ENCODE data around the gene CDK5R2.
"Not testable (repeated sequence)": the region's sequence is repeated elsewhere in the genome, so short reads cannot be mapped to it uniquely, and the experiment has no call there.

CDK5R2 gene

DNA sequence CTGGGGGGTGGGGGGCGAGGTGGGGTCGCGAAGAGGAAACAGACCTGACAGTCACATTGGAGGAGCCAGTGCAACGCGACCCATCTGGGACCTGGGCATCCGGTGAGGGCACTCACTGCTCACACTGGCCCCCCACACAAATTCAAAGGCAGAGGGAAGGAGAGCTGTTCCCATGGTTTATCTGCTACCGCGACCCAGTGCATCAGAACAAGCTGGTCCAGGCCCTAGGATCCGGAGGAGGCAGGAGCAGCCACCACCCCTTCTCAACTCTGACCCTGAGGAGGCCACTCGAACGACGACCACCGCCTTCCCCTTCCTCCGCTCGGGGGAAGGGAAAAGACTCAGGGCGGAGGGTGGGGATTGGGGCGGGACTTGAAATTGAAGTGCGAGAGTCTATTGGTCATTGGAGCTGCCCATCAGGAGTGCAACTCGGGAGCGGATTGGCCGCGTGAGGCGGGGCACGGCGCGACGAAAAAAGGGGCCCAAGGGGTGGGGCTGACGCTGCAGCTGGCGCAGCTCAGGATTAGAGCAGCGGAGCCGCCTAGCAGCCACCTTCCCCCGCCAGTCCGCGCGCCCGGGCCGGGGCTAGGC is at the start of gene CDK5R2:
Gene CDK5R2, plus strand, starts transcription at position 526 of the 591 bp plus-strand sequence. CDS start 155 bp downstream, outside the sequence.
- DNase-seq = no peak

DNA sequence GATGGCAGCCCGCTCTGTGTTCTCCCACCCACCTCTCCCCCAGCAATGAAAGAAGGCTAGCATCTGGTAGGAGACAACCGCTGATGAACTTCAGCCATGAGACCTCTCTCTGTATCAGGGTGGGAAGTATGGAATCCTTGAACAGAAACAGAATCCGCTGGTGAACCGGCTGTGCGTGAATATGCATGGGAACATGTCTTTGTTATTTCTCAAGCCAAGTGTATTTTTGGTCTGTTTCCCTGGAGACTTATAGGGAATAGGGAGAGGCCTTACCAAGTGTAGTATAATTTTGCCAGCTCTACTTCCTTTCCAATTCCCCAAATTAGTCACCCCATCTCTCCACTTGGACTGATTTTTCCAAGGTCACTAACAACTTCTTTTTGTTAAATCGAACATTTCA is 48.7 kb upstream of the CDK5R2 start:
- DNase-seq = no peak

DNA sequence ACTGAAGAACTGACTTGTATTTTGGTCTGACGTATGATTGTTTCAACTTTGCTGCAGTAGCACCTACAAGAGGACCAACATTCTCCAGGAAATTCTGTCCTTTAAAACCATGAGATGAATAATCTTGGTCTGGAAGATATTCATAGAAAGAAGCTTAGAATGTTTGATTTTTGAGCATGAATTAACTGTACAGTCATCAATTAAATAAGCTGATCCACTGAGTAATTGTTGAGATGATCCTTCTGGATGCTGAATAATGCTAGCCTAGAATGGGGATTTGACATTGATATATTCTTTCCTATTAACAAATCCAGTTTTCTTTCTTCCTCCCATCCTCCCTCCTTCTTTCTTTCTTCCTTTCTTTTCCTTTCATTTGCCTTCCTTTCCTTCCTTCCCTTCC is 39.0 kb upstream of the CDK5R2 start:
- DNase-seq = no peak

DNA sequence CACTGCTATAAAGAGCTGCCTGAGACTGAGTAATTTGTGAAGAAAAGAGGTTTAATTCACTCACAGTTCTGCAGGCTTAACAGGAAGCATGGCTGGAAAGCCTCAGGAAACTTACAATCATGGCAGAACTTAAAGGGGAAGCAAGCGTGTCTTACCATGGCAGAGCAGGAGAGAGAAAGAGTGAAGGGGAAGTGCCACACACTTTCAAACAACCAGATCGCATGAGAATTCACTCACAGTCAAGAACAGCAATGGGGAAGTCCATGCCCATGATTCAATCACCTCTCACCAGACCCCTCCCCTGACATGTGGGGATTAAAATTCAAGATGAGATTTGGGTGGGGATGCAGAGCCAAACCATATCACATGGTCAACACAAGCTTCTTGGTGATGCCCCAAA is 34.7 kb upstream of the CDK5R2 start:
- no peak for DNase-seq

DNA sequence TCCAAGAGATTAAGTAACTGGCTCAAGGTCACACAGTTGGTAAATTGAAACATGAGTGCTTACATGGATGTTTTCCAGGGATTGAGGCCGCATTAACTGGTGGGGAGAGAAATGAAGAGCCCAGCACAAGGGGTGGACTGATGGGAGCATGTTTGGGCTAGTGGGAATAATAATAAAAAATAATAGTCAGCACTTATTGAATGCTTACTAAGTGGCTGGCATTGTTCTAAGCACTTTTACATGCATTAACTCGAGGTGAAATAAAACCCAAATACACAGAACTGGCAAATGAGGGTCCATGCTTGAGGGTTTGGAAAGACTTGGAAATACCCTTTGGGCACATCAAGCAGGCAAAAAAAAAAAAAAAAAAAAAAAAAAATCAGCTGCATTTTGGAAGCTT is 34.0 kb upstream of the CDK5R2 start:
- no peak for DNase-seq

DNA sequence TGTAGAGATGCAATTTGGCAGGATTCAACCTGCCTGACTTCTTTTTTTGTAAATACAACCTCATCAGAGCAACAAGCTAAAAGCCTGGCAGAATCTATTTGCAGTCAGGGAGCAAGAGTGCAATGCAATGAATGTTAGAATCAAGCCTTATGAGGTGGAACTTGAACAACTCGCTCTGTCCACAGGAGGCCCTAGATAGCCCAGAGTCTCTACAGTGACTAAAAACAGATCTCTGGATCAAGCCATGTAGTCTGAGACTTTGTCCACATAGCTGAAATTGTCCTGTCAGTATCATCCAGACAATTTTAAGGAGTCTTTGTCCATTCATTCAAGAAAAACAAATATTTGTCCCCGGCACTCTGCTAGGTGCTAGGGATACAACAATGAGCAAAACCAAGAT is 32.0 kb upstream of the CDK5R2 start:
- no peak for DNase-seq

DNA sequence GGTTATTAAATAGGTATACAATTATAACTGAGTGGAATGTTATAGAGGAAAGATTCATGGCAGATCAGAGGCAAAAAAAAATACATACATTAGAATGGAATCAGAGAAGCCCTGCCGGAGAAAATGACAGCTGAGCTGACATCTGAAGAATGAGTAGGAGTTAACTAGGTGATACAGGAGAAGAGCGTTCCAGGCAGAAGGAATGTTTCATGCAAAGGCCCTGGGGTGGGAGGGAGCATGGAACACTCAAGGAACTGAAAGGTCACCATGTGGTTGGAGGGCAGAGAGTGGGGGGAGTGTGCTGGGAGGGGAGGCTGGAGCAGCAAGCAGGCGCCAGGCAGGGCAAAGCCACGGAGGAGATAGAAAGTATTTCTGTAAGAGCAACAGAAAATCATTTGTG is 31.6 kb upstream of the CDK5R2 start:
- DNase-seq = no peak

DNA sequence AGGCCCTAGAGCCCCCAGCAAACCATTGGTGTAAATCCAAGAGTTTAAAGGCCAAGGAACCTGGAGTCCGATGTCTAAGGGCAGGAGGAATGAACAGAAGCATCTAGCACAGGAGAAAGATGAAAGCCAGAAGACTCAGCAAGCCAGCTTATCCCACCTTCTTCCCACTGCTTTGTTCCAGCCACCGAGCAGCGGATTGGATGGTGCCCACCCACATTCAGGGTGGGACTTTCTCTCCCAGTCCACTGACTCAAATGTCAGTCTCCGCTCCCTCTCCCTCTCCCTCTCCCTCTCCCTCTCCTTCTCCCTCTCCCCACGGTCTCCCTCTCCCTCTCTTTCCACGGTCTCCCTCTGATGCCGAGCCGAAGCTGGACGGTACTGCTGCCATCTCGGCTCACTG is 29.0 kb upstream of the CDK5R2 start:
- not testable (repeated sequence) for DNase-seq

DNA sequence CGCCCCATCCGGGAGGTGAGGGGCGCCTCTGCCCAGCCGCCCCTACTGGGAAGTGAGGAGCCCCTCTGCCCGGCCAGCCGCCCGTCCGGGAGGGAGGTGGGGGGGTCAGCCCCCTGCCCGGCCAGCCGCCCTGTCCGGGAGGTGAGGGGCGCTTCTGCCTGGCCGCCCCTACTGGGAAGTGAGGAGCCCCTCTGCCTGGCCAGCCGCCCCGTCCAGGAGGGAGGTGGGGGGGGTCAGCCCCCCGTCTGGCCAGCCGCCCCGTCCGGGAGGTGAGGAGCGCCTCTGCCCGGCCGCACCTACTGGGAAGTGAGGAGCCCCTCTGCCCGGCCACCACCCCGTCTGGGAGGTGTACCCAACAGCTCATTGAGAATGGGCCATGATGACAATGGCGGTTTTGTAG is 27.7 kb upstream of the CDK5R2 start:
- not testable (repeated sequence) for DNase-seq

DNA sequence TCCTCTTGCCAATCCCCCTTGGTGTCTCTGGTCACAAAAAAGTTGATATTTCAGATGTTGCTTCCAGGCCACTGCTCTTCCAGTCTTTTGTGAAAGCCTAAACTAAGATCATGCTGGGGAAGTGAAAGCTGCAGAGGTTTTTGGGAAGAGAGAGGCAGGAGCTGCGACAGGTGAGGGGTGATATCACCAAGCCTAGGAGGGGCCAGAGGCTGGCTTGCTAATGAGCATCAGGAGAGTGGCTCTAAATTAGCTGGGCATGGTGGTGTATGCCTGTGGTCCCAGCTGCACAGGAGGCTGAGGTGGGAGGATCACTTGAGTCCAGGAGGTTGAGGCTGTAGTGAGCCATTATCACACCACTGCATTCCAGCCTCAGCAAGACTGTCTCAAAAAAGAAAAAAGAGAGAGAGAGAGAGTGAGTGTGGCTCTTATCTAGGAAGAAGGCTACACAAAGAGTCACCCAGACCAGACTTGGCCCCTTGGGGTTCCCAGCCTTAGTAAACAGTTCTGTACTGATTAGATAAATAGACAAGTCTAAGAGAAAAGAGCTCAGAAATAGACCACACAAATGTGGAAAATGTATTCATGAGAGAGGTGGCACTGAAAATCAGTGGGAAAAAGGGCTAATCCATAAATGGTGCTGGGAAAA is 14.6 kb upstream of the CDK5R2 start:
- DNase-seq = no peak

DNA sequence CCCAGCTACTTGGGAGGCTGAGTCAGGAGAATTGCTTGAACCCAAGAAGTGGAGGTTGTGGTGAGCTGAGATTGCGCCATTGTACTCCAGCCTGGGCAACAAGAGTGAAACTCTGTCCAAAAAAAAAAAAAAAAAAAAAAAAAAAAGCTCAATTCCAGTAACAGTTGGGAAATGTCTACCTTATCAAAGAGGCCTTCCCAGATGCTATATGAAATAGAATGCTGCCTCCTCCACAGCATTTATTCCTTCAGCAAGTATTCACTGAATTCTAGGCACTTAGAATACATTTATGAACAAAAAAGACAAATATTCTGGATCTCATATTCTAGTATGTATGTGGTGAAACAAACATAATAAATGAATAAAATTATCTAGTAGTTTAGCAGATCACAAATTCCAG is 12.8 kb upstream of the CDK5R2 start:
- no peak for DNase-seq

DNA sequence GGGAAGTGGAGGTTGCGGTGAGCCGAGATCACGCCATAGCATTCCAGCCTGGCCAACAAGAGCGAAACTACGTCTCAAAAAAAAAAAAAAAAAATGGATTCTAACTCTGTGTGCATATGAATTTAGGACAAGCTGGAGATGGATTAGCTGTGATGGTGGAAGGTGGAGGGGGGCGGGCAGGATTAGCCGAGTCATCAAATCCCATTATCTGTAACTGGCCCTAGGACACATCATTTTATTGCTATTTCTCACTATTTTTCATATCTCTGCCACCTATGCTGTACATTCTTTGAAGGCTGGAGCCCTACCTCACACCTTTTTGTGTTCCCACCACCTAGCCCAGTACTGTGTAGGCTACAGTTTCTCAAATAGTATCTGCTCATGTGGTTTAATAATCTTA is 7.3 kb upstream of the CDK5R2 start:
- no peak for DNase-seq

DNA sequence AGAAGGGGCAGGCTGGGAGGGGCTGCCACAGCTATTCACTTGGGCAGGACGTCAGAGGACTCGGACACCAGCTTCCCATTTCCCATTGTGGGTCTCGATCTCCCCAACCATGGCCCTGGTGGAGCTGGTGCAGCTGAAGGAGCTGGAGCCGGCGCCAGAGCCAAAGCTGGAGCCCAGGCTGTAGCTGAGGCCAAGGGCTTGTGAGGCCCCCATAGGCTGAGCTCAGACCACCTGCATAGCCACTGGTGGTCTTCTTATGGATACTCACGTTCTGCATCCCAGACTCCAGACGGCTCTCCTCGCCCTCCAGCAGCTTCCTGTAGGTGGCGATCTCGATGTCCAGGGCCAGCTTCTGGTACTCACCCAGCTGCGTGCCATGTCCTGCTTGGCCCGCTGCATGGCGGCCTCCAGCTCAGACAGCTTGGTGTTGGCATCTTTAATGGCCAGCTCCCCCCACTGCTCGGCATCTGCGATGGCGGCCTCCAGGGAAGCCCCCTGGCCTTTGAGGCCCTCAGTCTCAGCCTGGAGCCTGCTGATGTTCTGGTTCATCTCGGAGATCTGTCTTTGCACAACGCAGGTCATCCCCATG is 6.0 kb upstream of the CDK5R2 start:
- DNase-seq = no peak

DNA sequence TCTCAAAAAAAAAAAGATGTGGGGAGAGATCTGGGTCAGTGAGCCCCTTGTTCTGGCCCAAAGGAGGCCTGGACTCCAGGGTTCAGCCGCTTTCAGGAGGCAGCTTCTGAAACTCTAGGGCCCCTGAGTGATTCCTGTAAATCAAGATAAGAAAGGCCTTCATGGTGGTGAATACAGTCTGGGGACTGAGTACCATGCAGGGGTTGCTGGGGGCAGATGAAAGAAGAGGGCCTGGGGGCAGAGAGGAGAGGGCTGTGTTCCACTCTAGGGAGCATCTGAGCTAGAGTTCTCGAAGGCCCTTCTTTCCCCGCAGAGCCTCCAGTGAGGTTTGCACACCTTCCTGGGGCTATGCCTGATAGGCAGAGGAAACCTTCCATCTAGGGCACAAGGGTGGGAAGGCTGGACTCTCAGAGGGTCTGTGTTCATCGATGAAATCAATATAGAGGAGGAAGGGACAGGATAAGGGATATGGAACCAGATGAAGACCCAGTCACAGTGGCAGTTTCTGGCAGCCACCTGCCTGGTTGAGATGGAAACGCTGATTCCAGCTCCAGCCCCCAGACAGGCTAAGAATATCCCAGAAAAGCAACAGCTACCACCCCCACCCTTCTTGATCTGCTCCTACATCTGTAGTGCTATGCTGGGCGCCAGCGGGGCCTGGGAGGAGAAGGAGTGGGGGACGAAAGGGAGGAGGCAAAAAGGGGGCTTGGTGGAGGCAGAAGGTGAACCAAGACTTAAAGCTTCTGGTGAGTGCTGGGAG is 4.7 kb upstream of the CDK5R2 start:
- no peak for DNase-seq

DNA sequence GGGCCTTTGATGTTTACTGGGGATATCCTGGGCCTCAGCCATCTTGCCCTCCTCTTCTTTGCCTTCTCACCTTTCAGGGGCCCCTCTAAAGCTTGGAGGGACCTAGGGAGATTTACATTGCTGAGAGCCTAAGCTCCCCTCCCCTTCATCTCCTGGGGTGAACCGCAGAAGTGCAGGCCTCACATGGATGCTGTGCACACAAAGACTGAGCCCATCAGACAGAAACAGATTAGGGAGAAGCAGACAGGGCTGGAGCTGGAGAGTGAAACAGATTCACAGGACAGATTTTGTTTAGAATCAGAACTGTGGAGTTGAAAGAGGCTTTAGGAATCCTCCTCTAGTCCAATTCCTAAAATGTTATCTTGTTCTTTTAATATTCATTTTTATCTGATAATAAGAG is 3.4 kb upstream of the CDK5R2 start:
- no peak for DNase-seq

DNA sequence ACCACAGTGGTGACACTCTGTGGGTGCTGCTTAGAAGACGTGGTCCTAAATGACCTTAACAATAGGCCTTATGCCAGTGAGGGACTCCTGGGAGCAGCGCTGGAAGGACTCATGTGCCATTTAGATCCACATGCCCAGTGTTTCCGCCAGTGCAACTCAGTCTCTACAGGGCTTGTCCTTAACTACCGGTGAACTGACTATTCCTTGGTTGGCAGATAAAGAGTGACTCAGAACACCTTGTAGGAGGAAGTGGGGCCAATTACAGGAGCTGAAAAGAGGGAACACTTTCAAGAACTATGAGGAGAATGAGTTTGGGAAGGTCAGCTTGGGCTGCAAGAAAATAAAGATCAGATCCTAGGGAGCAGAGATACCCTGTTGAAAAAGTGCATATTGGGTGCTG is 1.8 kb upstream of the CDK5R2 start:
- DNase-seq = no peak

DNA sequence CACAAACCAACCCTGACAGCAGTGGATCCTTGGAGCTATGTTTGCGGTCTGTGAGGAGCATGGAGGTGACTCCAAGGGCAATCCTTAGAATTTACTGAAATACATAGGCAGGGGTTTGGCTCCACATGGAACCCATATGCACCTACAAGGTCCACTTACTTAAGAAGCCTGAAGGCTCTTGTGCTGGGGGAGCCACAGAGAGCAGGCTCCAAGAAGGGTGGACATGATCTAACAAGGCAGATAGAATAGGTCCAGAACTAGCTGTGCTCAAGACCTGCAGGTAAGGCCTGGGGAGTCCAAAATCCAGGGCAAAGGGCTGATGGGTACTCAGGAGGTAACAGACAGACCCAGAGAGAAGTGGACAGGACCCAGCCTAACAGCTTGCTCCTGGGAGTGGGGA is 1.2 kb upstream of the CDK5R2 start:
- no peak for DNase-seq

DNA sequence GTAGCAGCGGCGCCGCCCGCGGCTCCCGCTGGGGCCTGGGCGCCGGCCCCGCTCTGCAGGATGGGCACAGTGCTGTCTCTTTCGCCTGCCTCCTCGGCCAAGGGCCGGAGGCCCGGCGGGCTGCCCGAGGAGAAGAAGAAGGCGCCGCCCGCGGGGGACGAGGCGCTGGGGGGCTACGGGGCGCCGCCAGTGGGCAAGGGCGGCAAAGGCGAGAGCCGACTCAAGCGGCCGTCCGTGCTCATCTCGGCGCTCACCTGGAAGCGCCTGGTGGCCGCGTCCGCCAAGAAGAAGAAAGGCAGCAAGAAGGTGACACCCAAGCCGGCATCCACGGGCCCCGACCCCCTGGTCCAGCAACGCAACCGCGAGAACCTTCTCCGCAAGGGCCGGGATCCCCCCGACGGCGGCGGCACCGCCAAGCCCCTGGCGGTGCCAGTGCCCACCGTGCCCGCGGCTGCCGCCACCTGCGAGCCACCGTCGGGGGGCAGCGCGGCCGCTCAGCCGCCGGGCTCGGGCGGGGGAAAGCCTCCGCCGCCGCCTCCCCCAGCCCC is 369 bp downstream of the CDK5R2 start:
- no peak for DNase-seq

DNA sequence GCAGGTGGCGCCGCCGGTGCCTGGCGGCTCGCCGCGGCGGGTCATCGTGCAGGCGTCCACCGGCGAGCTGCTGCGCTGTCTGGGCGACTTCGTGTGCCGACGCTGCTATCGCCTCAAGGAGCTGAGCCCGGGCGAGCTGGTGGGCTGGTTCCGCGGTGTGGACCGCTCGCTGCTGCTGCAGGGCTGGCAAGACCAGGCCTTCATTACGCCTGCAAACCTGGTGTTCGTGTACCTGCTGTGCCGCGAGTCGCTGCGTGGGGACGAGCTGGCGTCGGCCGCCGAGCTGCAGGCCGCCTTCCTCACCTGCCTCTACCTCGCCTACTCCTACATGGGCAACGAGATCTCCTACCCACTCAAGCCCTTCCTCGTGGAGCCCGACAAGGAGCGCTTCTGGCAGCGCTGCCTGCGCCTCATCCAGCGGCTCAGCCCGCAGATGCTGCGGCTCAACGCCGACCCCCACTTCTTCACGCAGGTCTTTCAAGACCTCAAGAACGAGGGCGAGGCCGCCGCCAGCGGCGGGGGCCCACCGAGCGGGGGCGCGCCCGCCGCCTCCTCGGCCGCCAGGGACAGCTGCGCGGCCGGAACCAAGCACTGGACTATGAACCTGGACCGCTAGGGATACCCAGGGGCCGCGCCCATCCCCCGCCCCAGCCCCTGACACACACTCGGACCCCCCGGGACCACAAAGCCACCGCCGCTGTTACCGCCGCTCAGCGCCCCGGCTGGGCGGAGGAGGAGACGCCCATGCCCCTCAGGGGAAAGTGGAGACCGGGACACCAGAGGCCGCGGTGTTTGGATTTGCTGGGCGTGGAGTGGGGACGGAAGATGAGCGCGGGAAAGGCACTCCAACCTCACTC is 1.1 kb downstream of the CDK5R2 start:
- DNase-seq = no peak

DNA sequence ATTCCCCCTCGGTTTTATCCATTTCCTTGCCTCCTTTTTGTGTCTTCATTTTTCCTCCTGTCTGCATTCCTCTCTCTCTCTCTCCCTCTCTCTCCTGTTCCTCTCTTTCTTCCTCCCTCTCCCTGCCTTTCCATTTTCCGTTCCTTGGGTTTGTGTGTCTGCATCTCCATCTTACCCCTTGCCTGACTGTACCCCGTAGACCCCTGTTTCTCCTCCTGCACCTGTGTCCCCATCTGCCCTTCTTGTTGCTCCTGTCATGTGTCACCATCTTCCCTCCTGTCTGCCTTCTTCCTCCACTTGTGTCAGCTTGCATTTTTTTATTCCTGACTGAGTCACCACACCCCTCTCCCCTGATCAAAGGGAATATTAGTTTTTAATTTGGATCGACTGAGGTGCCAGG is 1.8 kb downstream of the CDK5R2 start:
- DNase-seq = no peak

DNA sequence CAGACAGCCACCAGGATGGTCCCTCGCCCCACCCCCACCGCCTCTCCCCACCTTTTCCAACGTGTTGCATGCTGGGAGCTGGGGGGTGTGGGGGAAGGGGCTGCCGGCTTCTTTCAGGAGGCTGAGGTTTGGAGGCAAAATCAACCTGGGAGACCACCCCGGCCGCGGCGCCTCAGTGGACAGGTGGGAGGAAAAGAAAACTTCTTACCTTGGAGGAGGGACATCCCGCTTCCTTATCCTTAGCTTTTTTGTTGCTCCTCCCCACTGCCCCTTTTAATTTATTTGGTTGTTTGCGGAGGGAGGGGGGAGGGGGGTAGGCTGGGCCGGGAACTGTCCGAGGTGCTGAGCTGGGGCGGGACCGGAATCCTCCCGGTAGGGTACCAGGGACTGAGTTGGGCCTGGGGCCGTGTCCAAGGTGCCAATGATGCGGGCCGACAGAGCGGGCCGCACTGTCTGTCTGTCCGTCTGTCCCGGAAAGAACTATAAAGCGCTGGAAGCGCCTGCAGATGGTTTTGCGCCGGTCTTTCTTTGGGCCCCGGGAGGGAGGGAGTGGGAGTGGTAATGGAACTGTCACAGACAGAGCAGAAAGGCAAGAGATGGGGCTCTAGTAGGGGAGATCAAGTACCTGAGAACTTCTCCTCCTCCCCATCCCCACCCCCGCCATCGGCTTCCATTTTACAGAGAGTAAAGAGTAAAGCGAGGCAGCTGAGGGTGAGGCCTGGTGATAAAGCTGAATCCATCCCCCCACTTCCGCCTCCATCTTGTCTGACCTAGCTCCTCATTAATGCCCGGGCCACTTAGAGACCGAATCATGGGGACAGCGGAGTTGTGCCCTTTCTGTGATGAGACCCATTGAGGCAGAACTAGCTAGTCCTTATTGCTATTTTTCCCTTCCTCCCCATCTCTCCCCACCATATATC is 2.4 kb downstream of the CDK5R2 start:
- DNase-seq = no peak

Measured in T1000 (cell line).